ENCODE measurements around the gene GRK1.

DNA sequence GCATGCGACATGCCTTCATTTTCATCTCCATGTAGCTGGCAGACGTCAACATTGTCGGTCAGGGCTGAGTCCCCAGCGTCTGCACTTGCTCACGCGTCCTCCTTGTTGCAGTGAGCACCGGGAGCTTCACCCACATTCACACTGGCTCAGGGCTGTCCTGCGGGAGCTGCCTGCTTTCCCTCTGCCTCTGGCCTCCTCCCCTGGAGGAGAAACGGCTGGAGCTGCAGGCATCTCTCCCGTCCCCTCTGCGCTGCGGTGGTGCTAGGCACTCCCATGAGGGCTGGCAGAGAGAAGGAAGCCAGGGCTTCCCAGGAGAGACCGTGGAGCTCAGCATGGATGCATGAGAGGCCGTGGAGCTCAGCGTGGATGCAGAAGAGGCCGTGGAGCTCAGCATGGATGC lies 73.6 kb downstream of the GRK1 start:
- TF ChIP-seq CTCF (conservative IDR thresholded peaks at IDR 0.05; ENCODE audit: low read depth, low read length) (no peak), MAFK (IDR thresholded peaks at IDR 0.05; ENCODE audit: low read depth, low read length) (no peak), POLR2A (IDR thresholded peaks at IDR 0.05; ENCODE audit: low read depth, low read length) (no peak), FOS (IDR thresholded peaks at IDR 0.05; ENCODE audit: low read depth, low read length) (no peak), SMC3 (IDR thresholded peaks at IDR 0.05; ENCODE audit: low read depth, low read length) (no peak), USF2 (IDR thresholded peaks at IDR 0.05; ENCODE audit: low read depth, low read length) (no peak), MXI1 (IDR thresholded peaks at IDR 0.05; ENCODE audit: borderline replicate concordance, low read depth, low read length) (no peak), RCOR1 (IDR thresholded peaks at IDR 0.05; ENCODE audit: insufficient replicate concordance, low read length) (no peak)

Data from IMR-90 (cell line).